NCI-H1436 (cell line): ENCODE data around the gene NASP.
"Not testable (repeated sequence)": the region's sequence is repeated elsewhere in the genome, so short reads cannot be mapped to it uniquely, and the experiment has no call there.

Experiments
- DNase-seq: peaks from one replicate; lab custom pipeline; 2025; lab: John Stamatoyannopoulos, UW

The NASP gene

DNA sequence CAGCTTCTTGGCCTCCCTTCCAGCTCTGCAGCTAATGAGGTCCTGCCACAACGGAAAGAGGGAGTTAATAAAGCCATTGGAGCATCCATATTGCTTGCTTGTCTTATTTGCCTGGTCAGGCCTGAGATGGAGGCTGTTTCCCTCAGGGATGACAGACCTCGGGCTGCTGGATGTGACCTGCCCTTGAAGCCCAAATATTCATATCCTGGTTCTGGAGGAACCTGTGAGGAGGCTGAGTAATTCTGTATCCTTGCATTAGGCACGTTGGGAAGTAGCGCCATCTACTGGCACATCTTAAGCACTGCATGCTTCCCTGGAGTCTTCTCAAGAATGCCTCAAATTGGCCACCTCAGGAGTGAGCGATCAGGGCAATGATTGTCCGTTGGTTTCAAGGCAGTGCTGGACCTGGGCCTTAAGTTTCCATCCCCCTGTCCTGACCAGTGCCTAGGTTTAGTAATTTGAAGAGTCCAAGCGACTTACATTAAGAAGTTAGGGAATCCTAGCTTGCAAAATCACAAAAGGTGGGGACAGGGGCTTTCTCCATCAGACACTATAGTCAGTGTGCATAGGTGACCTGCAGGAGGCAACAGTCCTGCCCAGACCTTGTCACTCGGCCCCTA is 13.8 kb upstream of the NASP start:
- DNase-seq, result peak; percentile 59

- no peak for DNase-seq
Observed at GRCh38 chr1:45570631-45571030, 13.2 kb upstream of the NASP start.

GRCh38 chr1:45573231-45573804 is 10.5 kb upstream of the NASP start:
- no peak for DNase-seq

- no peak for DNase-seq
Observed at GRCh38 chr1:45574105-45574626, 9.7 kb upstream of the NASP start.

DNA sequence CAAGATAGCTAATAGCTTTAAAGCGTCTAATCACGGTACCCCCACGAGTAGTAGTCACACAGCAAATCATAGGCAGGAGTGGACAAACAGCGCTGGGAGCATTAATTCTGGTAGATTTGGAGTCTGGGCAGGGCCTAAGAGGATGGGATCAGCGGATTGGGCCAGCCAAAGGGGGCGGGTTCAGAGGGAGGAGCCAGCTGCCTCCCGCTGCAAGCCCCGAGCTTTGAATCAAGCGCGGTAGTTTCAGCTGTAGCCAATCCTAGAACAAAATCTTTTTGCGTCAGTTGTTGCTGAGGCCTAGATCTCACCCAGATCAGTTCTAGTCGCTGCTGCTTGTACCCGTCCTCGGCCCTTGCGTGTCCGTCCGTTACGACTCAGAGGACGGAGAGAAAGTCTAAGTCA is 576 bp upstream of the NASP start:
- peak; percentile 96 for DNase-seq

DNA sequence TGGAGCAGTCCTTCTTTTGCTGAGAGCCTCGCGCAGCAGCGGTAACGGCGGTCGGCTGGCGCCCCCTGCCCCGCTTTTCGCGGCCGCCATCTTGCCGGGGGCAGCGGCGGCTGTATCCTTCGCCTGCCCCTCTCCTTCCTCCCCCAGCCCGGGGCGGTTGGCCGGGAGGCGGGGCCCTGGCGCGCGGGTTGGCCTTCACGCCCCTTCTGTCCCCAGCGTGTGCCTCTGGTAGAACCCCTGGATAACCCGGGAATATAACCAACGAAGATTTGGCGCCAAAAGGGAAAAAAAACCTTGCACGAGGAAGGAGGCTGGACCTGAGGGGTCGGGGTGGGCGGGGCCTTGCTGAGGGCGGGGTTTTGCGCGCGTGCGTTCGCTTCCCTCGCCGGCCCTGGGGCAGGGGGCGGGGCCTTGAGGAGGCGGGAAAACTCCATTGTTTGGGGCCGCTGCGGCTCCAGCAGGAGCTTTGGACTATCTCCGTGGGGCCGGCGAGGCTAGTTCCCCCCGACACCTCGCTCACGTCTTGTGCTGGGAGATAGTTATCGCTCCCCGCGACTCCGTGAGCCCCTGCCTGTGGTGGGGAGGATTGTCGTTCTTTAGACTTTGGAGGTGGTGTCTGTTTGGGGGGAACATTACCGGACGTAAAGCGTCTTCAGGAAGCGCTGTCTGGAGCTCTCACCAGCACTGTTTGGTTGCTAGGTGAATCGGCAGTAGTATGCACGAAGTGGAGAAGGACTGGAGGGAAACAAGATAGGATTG is 689 bp downstream of the NASP start:
- DNase-seq, result peak; percentile 91

GRCh38 chr1:45585110-45585426 is 1.2 kb downstream of the NASP start:
- DNase-seq, result no peak

GRCh38 chr1:45585496-45586075 is 1.7 kb downstream of the NASP start:
- no peak for DNase-seq

- no peak for DNase-seq
Observed at GRCh38 chr1:45586769-45587168, 2.9 kb downstream of the NASP start.

DNA sequence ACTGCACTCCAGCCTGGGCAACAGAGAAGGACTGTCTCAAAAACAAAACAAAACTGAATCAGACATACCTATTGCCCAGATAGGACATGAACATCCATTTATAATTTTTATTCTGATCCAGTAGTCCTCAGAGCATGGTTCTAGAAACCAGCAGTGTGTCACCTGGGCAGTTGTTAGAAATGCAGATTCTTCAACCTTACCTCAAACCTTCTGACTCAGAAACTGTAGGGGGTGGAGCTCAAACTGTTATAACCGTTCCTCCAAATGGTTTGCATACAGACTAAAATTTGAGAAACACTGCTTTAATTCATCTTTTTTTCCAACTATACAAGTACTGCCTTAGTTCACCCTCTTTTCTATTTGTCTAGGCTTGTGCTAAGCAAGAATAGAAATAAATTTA is 6.0 kb downstream of the NASP start:
- no peak for DNase-seq

GRCh38 chr1:45594412-45594811 is 10.6 kb downstream of the NASP start:
- no peak for DNase-seq

DNA sequence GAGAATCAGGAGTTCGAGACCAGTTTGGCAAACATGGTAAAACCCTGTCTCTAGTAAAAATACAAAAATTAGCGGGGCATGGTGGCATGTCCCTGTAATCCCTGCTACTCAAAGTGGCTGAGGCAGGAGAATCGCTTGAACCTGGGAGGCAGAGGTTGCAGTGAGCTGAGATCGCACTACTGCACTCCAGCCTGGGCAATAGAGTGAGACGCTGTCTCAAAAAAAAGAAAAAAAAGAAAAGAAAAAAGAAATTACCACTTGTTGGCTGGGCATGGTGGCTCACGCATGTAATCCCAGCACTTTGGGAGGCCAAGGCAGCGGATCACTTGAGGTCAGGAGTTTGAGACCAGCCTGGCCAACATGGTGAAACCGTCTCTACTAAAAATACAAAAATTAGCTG is 12.9 kb downstream of the NASP start:
- not testable (repeated sequence) for DNase-seq

DNA sequence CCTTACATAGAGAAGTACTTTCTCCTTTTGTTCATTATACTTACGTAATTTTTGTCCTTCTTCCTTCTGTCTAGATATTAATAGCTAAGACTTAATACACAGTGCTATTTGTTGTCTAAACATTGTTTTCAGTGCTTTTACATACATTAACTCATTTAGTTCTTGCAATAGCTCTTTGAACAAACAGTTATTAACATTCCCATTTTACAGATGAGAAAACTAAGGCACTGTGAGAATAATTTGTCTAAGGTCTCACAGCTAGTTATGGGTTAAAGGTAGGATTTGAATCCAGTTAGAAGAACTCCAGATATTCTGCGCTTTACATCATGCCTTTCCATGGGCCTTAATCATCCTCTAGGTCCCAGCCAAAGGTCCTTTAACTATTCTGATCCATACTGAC is 20.4 kb downstream of the NASP start:
- no peak for DNase-seq

- DNase-seq, result no peak
Observed at GRCh38 chr1:45607404-45608074, 23.7 kb downstream of the NASP start.

GRCh38 chr1:45608175-45609156 is 24.6 kb downstream of the NASP start:
- no peak for DNase-seq

- DNase-seq, result no peak
Observed at GRCh38 chr1:45610589-45611226, 26.9 kb downstream of the NASP start.

DNA sequence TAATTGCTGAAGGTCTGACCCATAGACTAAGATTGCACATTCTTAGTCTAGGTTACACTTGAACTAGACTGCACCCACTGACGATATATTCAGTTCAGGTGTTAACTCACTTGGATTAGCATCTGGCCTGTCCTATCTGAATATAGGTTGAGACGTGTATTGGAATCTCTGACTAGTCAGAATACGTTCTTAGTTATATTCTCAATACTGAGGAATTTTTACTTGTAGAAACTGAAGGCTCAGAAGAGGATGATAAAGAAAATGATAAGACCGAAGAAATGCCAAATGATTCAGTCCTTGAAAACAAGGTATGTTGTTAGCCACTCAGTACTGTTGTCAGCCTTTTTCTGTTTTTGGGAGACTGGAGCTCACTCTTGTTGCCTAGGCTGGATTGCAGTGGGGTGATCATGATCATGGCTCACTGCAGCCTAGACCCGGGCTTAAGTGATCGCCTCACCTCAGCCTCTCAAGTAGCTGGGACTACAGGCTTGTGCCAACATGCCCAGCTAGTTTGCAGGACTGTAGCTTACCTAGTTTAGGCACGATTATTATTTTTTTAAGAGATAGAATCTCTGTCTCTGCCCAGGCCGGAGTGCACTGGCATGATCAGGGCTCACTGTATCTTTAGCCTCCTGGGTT is 29.2 kb downstream of the NASP start:
- no peak for DNase-seq

- no peak for DNase-seq
Observed at GRCh38 chr1:45615885-45616284, 32.0 kb downstream of the NASP start.

GRCh38 chr1:45617618-45618017 is 33.8 kb downstream of the NASP start:
- no peak for DNase-seq
